ENCODE measurements around the gene NIPSNAP2. TPM values are rescaled to one million over a fixed set of nuclear protein-coding genes. Genes with fewer than 3 reads are reported as not detected.

Gene NIPSNAP2
- total RNA-seq, 4 donors from 2014 or later = 11.0 to 55.5 (median 34.6) TPM

GRCh38 chr7:55966851-55967250 lies 2.5 kb downstream of the NIPSNAP2 start:
- H3K27me3 ChIP-seq = no peaks in the 10 kb centered on the region
- peak overlapping the region in 3 of 4 donors; percentile 92 to 98 (median 98) for H3K27ac ChIP-seq
- H3K4me1 ChIP-seq = peaks cover 11 to 53% (median 19%) of the 10 kb centered on the region in 3 donors
- H3K9me3 ChIP-seq = no peaks in the 10 kb centered on the region
- no peak overlapping the region for H3K4me3 ChIP-seq
- H3K36me3 ChIP-seq = peaks cover 0 to 30% (median 0%) of the 10 kb centered on the region in 3 donors
- WGBS, 2 donors = 84 to 92% methylated on average over 6 of the region's 6 CpGs
- intact Hi-C loops (cut with DNase I) = loop anchor here (10.0 kb wide), 1 partner anchor 82 kb away; the partner anchor contains the start of gene ZNF713
- TF ChIP-seq CTCF (IDR thresholded peaks at IDR 0.05) = no peak
- TF ChIP-seq POLR2A (IDR thresholded peaks at IDR 0.05) = no peak
- DNase-seq = no peak

GRCh38 chr7:55969391-55969790 lies 5.0 kb downstream of the NIPSNAP2 start:
- 83 to 87% methylated on average over 4 to 8 of the region's 11 CpGs for WGBS, 2 donors
- H3K4me1 ChIP-seq = peaks cover 6 to 46% (median 12%) of the 10 kb centered on the region in 3 donors
- no peaks in the 10 kb centered on the region for H3K9me3 ChIP-seq
- peaks cover 0 to 30% (median 0%) of the 10 kb centered on the region in 3 donors for H3K36me3 ChIP-seq
- no peak for DNase-seq
- TF ChIP-seq POLR2A (IDR thresholded peaks at IDR 0.05) (no peak), CTCF (IDR thresholded peaks at IDR 0.05) (no peak)
- H3K4me3 ChIP-seq = no peak overlapping the region
- no peak overlapping the region for H3K27ac ChIP-seq
- no peaks in the 10 kb centered on the region for H3K27me3 ChIP-seq
- intact Hi-C loops (cut with DNase I) = loop anchor here (10.0 kb wide), 1 partner anchor 85 kb away; the partner anchor contains the start of gene ZNF713

GRCh38 chr7:55970561-55970960 lies 6.2 kb downstream of the NIPSNAP2 start:
- Histone ChIP-seq H3K27ac (no peak overlapping the region), H3K27me3 (no peaks in the 10 kb centered on the region), H3K9me3 (no peaks in the 10 kb centered on the region), H3K4me3 (no peak overlapping the region), H3K36me3 (peaks cover 0 to 30% (median 0%) of the 10 kb centered on the region in 3 donors), H3K4me1 (peaks cover 6 to 38% (median 9%) of the 10 kb centered on the region in 3 donors)
- intact Hi-C loops (cut with DNase I) = no loop called here
- no peak for TF ChIP-seq POLR2A (IDR thresholded peaks at IDR 0.05)
- no peak for TF ChIP-seq CTCF (IDR thresholded peaks at IDR 0.05)
- DNase-seq = no peak
- 79 to 81% methylated on average over 7 of the region's 7 CpGs for WGBS, 2 donors

- Histone ChIP-seq H3K9me3 (no peaks in the 10 kb centered on the region), H3K4me3 (no peak overlapping the region), H3K27me3 (no peaks in the 10 kb centered on the region), H3K27ac (no peak overlapping the region), H3K4me1 (peaks cover 5 to 33% (median 5%) of the 10 kb centered on the region in 3 donors), H3K36me3 (peaks cover 0 to 30% (median 0%) of the 10 kb centered on the region in 3 donors)
- intact Hi-C loops (cut with DNase I) = no loop called here
- no peak for DNase-seq
- TF ChIP-seq CTCF (IDR thresholded peaks at IDR 0.05) (no peak), POLR2A (IDR thresholded peaks at IDR 0.05) (no peak)
- 81 to 82% methylated on average over 8 of the region's 8 CpGs for WGBS, 2 donors
Measured at GRCh38 chr7:55970978-55971377, 6.6 kb downstream of the NIPSNAP2 start.

GRCh38 chr7:55973747-55974250 lies 9.4 kb downstream of the NIPSNAP2 start:
- Histone ChIP-seq H3K9me3 (no peaks in the 10 kb centered on the region), H3K27ac (no peak overlapping the region), H3K4me1 (peaks cover 0 to 37% (median 0%) of the 10 kb centered on the region in 3 donors), H3K4me3 (no peak overlapping the region), H3K36me3 (peaks cover 0 to 29% (median 0%) of the 10 kb centered on the region in 3 donors), H3K27me3 (no peaks in the 10 kb centered on the region)
- WGBS, 2 donors = 93 to 95% methylated on average over 7 of the region's 7 CpGs
- intact Hi-C loops (cut with DNase I) = no loop called here
- no peak for TF ChIP-seq CTCF (IDR thresholded peaks at IDR 0.05)
- no peak for TF ChIP-seq POLR2A (IDR thresholded peaks at IDR 0.05)
- DNase-seq = no peak

Measured in esophagus squamous epithelium (tissue), 5 donors.